HG03469 (cell line): ENCODE data around the gene ATP6V0E1.

ENCODE experiments used
- ATAC-seq: cut with Tn5 transposase; IDR thresholded peaks from one replicate; pipeline ENCODE4 v1.9.1; 2021; ENCODE audit warnings: mild to moderate bottlenecking, moderate library complexity, moderate number of reproducible peaks; ENCODE audit not compliant: unreplicated experiment

ATP6V0E1 gene

GRCh38 chr5:172956228-172956627, 27.3 kb upstream of the ATP6V0E1 start:
- ATAC-seq = no peak

- ATAC-seq = no peak
Observed at GRCh38 chr5:172956936-172957335, 26.6 kb upstream of the ATP6V0E1 start.

- ATAC-seq = no peak
Observed at GRCh38 chr5:172957458-172957857, 26.1 kb upstream of the ATP6V0E1 start.

- ATAC-seq = no peak
Observed at GRCh38 chr5:172958331-172959046, 25.1 kb upstream of the ATP6V0E1 start.

- ATAC-seq = no peak
Observed at GRCh38 chr5:172959824-172960799, 23.5 kb upstream of the ATP6V0E1 start.

GRCh38 chr5:172969921-172970320, 13.7 kb upstream of the ATP6V0E1 start:
- ATAC-seq = no peak

- ATAC-seq = no peak
Observed at GRCh38 chr5:172971482-172971881, 12.1 kb upstream of the ATP6V0E1 start.

- ATAC-seq = no peak
Observed at GRCh38 chr5:172972552-172972951, 11.0 kb upstream of the ATP6V0E1 start.

- no peak for ATAC-seq
Observed at GRCh38 chr5:172973127-172973916, 10.2 kb upstream of the ATP6V0E1 start.

- no peak for ATAC-seq
Observed at GRCh38 chr5:172973931-172974330, 9.6 kb upstream of the ATP6V0E1 start.

GRCh38 chr5:172975289-172975688, 8.3 kb upstream of the ATP6V0E1 start:
- ATAC-seq = no peak

GRCh38 chr5:172979778-172980177, 3.8 kb upstream of the ATP6V0E1 start:
- ATAC-seq = no peak

- no peak for ATAC-seq
Observed at GRCh38 chr5:172981931-172982330, 1.6 kb upstream of the ATP6V0E1 start.

- ATAC-seq = peak; percentile 48
Observed at GRCh38 chr5:172984244-172984953, 828 bp downstream of the ATP6V0E1 start.

GRCh38 chr5:172985596-172985995, 2.0 kb downstream of the ATP6V0E1 start:
- no peak for ATAC-seq

- ATAC-seq = no peak
Observed at GRCh38 chr5:172988276-172988675, 4.7 kb downstream of the ATP6V0E1 start.

- ATAC-seq = no peak
Observed at GRCh38 chr5:172990776-172991175, 7.2 kb downstream of the ATP6V0E1 start.

GRCh38 chr5:172994405-172994804, 10.8 kb downstream of the ATP6V0E1 start:
- ATAC-seq = no peak

- no peak for ATAC-seq
Observed at GRCh38 chr5:172999372-172999973, 15.9 kb downstream of the ATP6V0E1 start.

GRCh38 chr5:172999974-173000373, 16.4 kb downstream of the ATP6V0E1 start:
- no peak for ATAC-seq
